ACC112 (cell line): ENCODE results near the gene CDH4.

Source experiments
- H2AFZ ChIP-seq: fragments of 200-600 bp; sonication (generic); one replicate; pipeline ENCODE4 v1.6.0; 2017; ENCODE audit warnings: antibody characterized with exemption, low read length; ENCODE audit not compliant: unreplicated experiment
- H3K27ac ChIP-seq: fragments of 200-600 bp; sonication (generic); 2 replicates; pipeline ENCODE4 v1.5.1; 2014; ENCODE audit warnings: low read depth, mild to moderate bottlenecking, antibody characterized with exemption, low read length, moderate library complexity
- H3K27me3 ChIP-seq: fragments of 200-600 bp; sonication (generic); 2 replicates; pipeline ENCODE4 v1.6.1; 2014; ENCODE audit warnings: mild to moderate bottlenecking, antibody characterized with exemption, low read length, moderate library complexity, mixed read lengths; ENCODE audit not compliant: insufficient read depth
- H3K36me3 ChIP-seq: fragments of 200-600 bp; sonication (generic); 2 replicates; pipeline ENCODE4 v1.6.1; 2016; ENCODE audit warnings: mild to moderate bottlenecking, antibody characterized with exemption, low read length, moderate library complexity, mixed read lengths; ENCODE audit not compliant: insufficient read depth
- H3K4me1 ChIP-seq: fragments of 200-600 bp; sonication (generic); one replicate; pipeline ENCODE4 v1.6.1; 2016; ENCODE audit warnings: low read length, mixed read lengths; ENCODE audit not compliant: insufficient read depth, unreplicated experiment, control insufficient read depth
- H3K4me3 ChIP-seq: fragments of 200-600 bp; sonication (generic); 2 replicates; pipeline ENCODE4 v1.5.1; 2014; ENCODE audit warnings: mild to moderate bottlenecking, low read depth, low read length
- H3K79me2 ChIP-seq: fragments of 200-600 bp; sonication (generic); one replicate; pipeline ENCODE4 v1.6.0; 2016; ENCODE audit warnings: low read length; ENCODE audit not compliant: control insufficient read depth, unreplicated experiment, insufficient read depth

CDH4 gene

DNA sequence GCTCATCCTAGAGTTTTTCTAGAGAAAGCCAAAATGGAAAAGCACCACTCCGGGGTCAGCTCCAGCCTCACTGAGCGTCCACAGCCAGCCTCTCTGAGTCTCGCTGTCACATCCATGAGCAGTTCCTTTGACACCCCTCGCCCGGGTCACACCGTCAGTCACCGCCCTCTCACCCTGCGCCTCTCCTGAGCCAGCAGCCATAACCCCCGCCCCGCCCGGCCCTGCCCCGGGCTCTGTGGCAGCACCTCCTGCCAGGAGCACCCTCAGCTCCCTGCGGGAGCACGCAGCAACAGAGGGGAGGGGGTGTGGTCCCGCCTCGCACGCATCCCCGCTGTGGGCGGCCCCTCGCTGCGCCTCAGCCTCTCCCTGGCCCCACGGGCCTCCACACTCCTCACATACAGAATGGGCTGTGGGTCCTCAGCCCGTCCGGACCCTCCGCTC is 545.9 kb downstream of the CDH4 start:
- H3K4me3 ChIP-seq: no peak overlapping the region
- peaks cover 12% of the 10 kb centered on the region for H3K27me3 ChIP-seq
- H3K36me3 ChIP-seq: no peaks in the 10 kb centered on the region
- no peak overlapping the region for H2AFZ ChIP-seq
- no peak overlapping the region for H3K27ac ChIP-seq
- no peaks in the 10 kb centered on the region for H3K79me2 ChIP-seq
- no peaks in the 10 kb centered on the region for H3K4me1 ChIP-seq

DNA sequence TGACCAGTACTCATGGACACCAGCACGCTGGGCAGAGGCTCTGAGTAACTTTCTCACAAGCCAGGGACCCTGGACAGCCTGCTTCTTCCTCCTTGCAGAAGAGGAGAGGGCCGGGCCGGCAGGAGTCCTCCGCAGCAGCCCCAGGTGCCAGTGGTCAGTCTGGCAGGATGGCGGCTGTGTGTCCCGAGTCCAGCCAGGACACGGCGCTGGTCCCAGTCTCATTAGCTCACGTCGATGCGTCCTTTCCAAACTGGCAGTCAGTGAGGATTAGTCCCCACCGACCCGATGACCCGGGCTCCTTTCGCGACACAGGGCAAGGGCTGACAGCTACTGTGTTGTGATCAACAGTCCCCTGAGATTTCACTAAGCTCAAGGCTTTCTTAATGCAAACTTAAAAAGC is 546.6 kb downstream of the CDH4 start:
- H3K36me3 ChIP-seq: no peaks in the 10 kb centered on the region
- H3K27me3 ChIP-seq: peaks cover 18% of the 10 kb centered on the region
- no peak overlapping the region for H3K4me3 ChIP-seq
- no peaks in the 10 kb centered on the region for H3K4me1 ChIP-seq
- no peak overlapping the region for H2AFZ ChIP-seq
- H3K27ac ChIP-seq: no peak overlapping the region
- no peaks in the 10 kb centered on the region for H3K79me2 ChIP-seq

DNA sequence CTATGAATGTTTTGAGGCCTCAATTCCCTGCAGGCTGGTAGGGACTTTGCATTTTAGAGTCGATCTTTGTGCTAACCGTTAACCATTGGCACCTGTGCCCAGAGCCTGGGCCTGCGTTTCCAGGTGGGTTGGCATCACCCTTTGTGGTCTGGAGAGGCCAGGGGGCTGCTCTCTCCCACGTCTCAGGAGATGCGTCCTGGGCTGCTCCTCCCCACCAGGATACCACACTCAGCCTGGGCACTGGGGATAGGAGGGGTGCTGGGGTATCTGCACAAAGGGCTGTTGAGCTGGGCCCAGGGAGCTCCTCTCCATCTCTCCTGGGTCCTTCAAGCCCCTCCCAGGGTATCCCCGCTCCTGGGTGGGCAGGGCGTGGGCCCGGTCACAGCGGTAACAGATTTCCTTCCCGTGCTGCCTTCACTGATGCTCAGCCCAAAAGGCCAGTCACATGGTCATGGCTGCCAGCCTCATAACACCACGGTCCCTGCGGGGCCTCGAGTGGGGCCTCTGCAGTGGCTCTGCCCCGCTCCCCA is 547.4 kb downstream of the CDH4 start:
- Histone ChIP-seq H2AFZ (no peak overlapping the region), H3K27ac (no peak overlapping the region), H3K27me3 (peaks cover 20% of the 10 kb centered on the region), H3K79me2 (no peaks in the 10 kb centered on the region), H3K4me1 (no peaks in the 10 kb centered on the region), H3K4me3 (no peak overlapping the region), H3K36me3 (no peaks in the 10 kb centered on the region)

DNA sequence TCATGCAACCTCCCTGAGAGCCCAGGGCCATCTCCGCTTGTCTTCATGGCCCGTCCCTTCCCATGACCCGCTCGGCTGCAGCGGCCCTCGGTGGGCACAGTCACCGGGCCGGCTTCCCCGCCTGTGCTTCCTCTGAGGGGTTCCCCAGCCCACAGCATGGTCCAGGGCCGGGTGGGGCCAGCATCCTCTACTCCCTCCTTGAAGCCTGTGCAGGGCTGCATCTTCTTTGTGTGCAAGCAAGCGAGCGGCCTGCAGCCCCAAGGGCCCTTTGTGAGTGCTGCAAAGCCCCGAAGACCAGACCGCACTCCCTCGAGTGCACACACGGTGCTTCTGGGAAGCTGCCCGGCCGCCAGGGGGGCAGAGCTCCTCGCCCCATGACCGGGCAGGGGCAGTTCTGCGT is 547.9 kb downstream of the CDH4 start:
- Histone ChIP-seq H3K79me2 (no peaks in the 10 kb centered on the region), H3K4me3 (no peak overlapping the region), H3K4me1 (no peaks in the 10 kb centered on the region), H3K36me3 (no peaks in the 10 kb centered on the region), H3K27me3 (peaks cover 22% of the 10 kb centered on the region), H2AFZ (no peak overlapping the region), H3K27ac (no peak overlapping the region)

DNA sequence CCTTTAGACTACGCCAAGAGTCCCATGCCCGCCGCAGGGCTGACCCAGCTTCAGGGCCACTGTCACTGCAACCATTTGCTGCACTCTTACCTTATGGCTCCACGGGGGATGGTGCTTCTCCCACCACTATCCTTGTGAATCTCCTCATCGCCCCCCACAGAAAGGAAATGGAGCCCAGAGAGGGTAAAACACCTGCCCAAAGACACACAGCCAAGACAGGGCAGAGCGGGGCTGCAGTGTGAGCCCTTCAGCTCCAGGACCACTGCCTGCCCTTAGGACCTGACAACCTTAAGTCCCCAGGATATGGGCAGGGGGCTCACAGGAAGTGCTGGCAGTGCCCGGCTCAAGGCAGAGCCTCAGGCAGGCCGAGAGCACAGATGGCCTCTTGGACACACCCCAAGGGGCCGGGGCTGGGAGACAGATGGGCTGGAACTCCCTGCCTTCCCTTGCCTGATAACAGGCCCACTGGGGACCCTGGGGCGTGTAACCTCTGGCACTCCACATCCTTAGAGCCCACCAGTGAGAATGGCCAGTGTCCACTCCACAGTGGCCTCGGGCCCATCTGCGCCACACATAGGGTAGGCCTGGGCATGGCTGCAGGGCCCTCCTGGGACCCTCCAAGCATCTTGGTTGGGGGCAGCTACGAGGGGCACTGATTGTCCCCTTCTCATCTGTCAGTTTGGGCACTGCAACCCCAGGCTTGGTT is 548.5 kb downstream of the CDH4 start:
- no peak overlapping the region for H2AFZ ChIP-seq
- H3K4me1 ChIP-seq: no peaks in the 10 kb centered on the region
- H3K36me3 ChIP-seq: no peaks in the 10 kb centered on the region
- H3K4me3 ChIP-seq: no peak overlapping the region
- H3K27ac ChIP-seq: no peak overlapping the region
- no peaks in the 10 kb centered on the region for H3K79me2 ChIP-seq
- peaks cover 22% of the 10 kb centered on the region for H3K27me3 ChIP-seq

DNA sequence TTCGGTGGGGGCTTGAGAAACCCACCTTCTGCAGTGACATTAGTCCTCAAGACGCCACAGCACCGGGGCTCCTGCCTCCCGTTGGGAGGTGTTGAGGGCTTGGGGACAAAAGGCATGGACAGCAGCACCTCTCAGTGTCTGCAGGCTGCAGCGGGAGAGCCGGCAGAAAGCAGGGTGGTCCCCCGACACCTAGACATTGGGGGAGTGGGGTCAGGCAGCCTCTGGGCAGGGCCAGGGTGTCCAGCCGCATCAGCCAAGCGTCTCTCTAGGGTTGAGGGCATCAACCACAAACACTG is 549.0 kb downstream of the CDH4 start:
- H3K4me1 ChIP-seq: no peaks in the 10 kb centered on the region
- H3K27ac ChIP-seq: no peak overlapping the region
- H3K36me3 ChIP-seq: no peaks in the 10 kb centered on the region
- no peak overlapping the region for H3K4me3 ChIP-seq
- no peak overlapping the region for H2AFZ ChIP-seq
- no peaks in the 10 kb centered on the region for H3K79me2 ChIP-seq
- peaks cover 22% of the 10 kb centered on the region for H3K27me3 ChIP-seq

DNA sequence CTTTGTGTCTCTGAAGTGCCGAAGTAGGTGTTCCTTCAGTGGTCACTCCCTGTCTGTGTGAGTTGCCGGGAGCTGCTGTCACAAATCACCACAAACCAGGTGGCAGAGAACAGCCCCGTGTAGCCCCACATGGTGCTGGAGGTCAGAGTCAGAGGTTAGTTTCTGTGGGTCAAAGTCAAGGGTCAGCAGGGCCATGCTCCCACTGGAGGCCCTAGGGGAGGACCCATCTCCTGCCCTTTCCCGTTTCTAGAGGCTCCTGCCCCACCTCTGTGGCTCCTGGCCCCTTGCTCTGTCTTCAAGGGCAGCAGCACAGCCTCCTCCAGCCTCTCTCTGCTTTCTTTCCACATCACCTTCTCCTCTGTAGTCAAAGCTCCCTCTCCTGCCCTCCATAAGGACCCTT is 549.4 kb downstream of the CDH4 start:
- peaks cover 22% of the 10 kb centered on the region for H3K27me3 ChIP-seq
- H3K79me2 ChIP-seq: no peaks in the 10 kb centered on the region
- H3K27ac ChIP-seq: no peak overlapping the region
- no peak overlapping the region for H3K4me3 ChIP-seq
- H3K36me3 ChIP-seq: no peaks in the 10 kb centered on the region
- H3K4me1 ChIP-seq: no peaks in the 10 kb centered on the region
- H2AFZ ChIP-seq: no peak overlapping the region

DNA sequence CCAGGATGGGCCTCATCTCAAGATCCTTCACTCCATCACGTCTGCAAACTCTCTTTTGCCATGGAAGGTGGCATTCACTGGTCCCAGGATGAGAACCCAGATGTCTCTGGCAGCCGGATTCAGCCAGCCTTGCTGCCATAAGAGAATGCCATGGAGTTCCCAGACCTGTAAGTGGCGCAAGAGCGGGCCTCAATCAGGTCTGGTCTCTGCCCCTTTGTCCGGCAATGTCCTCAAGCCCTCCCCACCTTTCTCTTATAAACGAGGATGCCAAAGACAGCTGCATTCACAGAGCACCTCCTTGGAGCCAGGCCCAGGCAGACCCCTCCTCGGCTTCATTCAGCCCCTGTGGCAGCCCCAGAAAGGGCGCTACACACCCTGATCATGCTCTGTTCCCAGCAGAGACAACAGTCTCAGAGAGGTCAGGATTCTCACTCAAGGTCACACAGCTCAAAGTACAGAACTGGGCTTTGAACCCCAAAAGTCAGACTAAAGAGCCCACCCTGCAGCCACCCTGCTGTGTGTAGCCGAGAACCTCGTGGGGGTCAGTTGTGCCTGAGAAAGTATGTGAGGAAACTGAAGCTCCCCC is 549.9 kb downstream of the CDH4 start:
- Histone ChIP-seq H3K27ac (no peak overlapping the region), H3K27me3 (peaks cover 23% of the 10 kb centered on the region), H3K4me1 (no peaks in the 10 kb centered on the region), H3K79me2 (no peaks in the 10 kb centered on the region), H3K36me3 (no peaks in the 10 kb centered on the region), H2AFZ (no peak overlapping the region), H3K4me3 (no peak overlapping the region)

DNA sequence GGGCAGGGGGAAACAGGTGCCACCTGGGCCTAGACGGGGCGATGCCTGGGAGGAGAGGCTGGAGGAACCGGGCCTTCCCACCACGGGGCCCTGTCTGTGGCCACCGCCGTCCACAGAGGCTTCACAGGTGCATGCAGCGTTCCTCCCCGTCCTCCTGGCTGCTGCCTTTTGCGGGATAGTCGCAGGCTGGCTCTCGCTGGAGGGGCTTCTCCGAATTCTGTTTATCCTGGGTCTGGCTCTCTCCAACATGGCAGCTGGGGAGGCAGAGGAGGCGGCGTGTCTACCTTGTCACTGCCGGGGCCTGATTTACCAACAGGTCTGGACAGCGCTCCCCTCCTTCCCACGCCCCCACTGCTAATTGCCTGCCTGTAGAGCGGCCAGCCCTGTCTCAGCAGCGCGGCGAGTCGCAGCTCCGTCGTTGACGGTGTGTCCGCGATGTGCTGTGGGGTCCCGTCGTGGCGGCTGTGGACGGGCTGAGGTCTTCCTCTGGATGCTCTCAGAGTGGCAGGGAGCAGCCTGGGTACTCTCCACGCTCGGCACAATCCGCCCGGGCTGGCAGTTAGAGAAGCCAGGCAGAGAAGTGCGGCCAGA is 550.8 kb downstream of the CDH4 start:
- no peaks in the 10 kb centered on the region for H3K4me1 ChIP-seq
- H3K79me2 ChIP-seq: no peaks in the 10 kb centered on the region
- no peak overlapping the region for H3K27ac ChIP-seq
- no peaks in the 10 kb centered on the region for H3K36me3 ChIP-seq
- H3K27me3 ChIP-seq: peaks cover 31% of the 10 kb centered on the region
- no peak overlapping the region for H3K4me3 ChIP-seq
- no peak overlapping the region for H2AFZ ChIP-seq

DNA sequence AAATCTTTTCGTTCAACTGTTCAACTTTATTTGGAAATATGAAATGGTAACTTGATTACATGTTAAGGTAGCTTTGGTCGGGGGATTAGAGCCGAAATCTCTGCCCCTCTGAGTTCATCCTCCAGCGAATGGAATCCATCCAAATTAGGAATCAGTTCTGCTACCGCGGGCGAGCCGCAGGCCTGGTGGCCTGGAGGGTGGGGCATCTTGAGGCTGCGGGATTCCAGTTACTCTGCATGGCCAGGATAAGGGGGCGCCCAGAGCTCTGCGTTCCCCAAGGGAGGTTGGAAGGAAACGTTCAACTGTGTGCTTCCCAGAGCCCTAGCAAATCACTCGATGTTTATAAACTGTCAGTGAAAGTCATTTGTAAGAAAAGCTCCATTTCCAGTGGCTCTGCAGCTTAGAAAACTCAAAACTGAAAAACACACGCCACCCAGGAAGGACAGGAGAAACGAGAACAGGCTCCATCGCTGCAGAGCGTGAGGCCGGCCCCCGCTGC is 551.4 kb downstream of the CDH4 start:
- no peak overlapping the region for H2AFZ ChIP-seq
- H3K79me2 ChIP-seq: no peaks in the 10 kb centered on the region
- no peaks in the 10 kb centered on the region for H3K36me3 ChIP-seq
- H3K27ac ChIP-seq: no peak overlapping the region
- H3K4me3 ChIP-seq: peak overlapping the region; percentile 36
- no peaks in the 10 kb centered on the region for H3K4me1 ChIP-seq
- H3K27me3 ChIP-seq: peaks cover 37% of the 10 kb centered on the region
